HepG2 (cell line): ENCODE results near the gene FOXD3. TPM values are rescaled to one million over a fixed set of nuclear protein-coding genes. Genes with fewer than 3 reads are reported as not detected.

ENCODE experiments used
- ARID4A ChIP-seq: sonication (generic); formaldehyde crosslinking; IDR thresholded peaks from 2 replicates; pipeline ENCODE4 v1.5.0; 2020; ENCODE audit warnings: mild to moderate bottlenecking, missing genetic modification reagents, borderline replicate concordance
- ASH2L ChIP-seq: fragments of 300-600, 200-600 bp; sonication (generic); IDR thresholded peaks from 2 replicates; pipeline ENCODE4 v1.7.0; 2017; ENCODE audit warnings: low read depth, mild to moderate bottlenecking, moderate library complexity, mixed read lengths, low read length; ENCODE audit not compliant: insufficient read length
- CTCF ChIP-seq: sonication (generic); formaldehyde crosslinking; IDR thresholded peaks from 2 replicates; pipeline ENCODE4 v1.5.0; 2020; ENCODE audit warnings: mild to moderate bottlenecking, missing genetic modification reagents, moderate library complexity
- HHEX ChIP-seq: IDR thresholded peaks from 2 replicates; pipeline ENCODE4 v1.6.1; 2016; ENCODE audit warnings: control low read depth
- LRRFIP1 ChIP-seq: sonication (generic); formaldehyde crosslinking; conservative IDR thresholded peaks from 2 replicates; pipeline ENCODE4 v1.4.0; 2020; ENCODE audit warnings: missing genetic modification reagents
- MEF2D ChIP-seq: sonication (generic); formaldehyde crosslinking; IDR thresholded peaks from 2 replicates; pipeline ENCODE4 v1.5.1; 2020; ENCODE audit warnings: mild to moderate bottlenecking, missing genetic modification reagents
- MXI1 ChIP-seq: IDR thresholded peaks from 3 replicates; pipeline ENCODE4 v1.6.1; 2012; ENCODE audit warnings: low read depth, low read length, inconsistent platforms, borderline replicate concordance
- NFE2L1 ChIP-seq: sonication (generic); formaldehyde crosslinking; IDR thresholded peaks from 2 replicates; pipeline ENCODE4 v1.4.0; 2020; ENCODE audit warnings: missing genetic modification reagents, mild to moderate bottlenecking, borderline replicate concordance
- ONECUT2 ChIP-seq: sonication (generic); formaldehyde crosslinking; IDR thresholded peaks from 2 replicates; pipeline ENCODE4 v1.4.0; 2020; ENCODE audit warnings: missing genetic modification reagents
- PBX2 ChIP-seq: IDR thresholded peaks from 2 replicates; pipeline ENCODE4 v1.6.1; 2016; ENCODE audit warnings: control low read depth
- RFX5 ChIP-seq: IDR thresholded peaks from 2 replicates; pipeline ENCODE4 v1.6.1; 2011; ENCODE audit warnings: low read depth, low read length, improper control_type of control experiment
- THAP8 ChIP-seq: sonication (generic); formaldehyde crosslinking; IDR thresholded peaks from 2 replicates; pipeline ENCODE4 v1.5.1; 2020; ENCODE audit warnings: missing genetic modification reagents, mild to moderate bottlenecking, borderline replicate concordance
- TOE1 ChIP-seq: sonication (generic); formaldehyde crosslinking; IDR thresholded peaks from 2 replicates; pipeline ENCODE4 v1.4.0; 2020; ENCODE audit warnings: mild to moderate bottlenecking, missing genetic modification reagents
- TOPORS ChIP-seq: sonication (generic); formaldehyde crosslinking; IDR thresholded peaks from 2 replicates; pipeline ENCODE4 v1.8.0; 2023; ENCODE audit warnings: mild to moderate bottlenecking, missing genetic modification reagents
- XRCC5 ChIP-seq: fragments of 200-400 bp; formaldehyde crosslinking; optimal IDR thresholded peaks from 2 replicates; pipeline ENCODE3; 2017; ENCODE audit warnings: mild to moderate bottlenecking, low read length
- ZIK1 ChIP-seq: sonication (generic); formaldehyde crosslinking; IDR thresholded peaks from 2 replicates; pipeline ENCODE4 v1.5.0; 2020; ENCODE audit warnings: mild to moderate bottlenecking, low read depth, missing genetic modification reagents, borderline replicate concordance
- ZKSCAN8 ChIP-seq: IDR thresholded peaks from 2 replicates; pipeline ENCODE4 v1.6.1; 2016; ENCODE audit warnings: borderline replicate concordance, missing genetic modification reagents, missing compliant biosample characterization
- ZNF329 ChIP-seq: sonication (generic); formaldehyde crosslinking; IDR thresholded peaks from 2 replicates; pipeline ENCODE4 v1.9.0; 2021; ENCODE audit warnings: low read depth, mild to moderate bottlenecking, missing genetic modification reagents
- ZNF607 ChIP-seq: sonication (generic); formaldehyde crosslinking; IDR thresholded peaks from 2 replicates; pipeline ENCODE4 v1.5.1; 2020; ENCODE audit warnings: missing genetic modification reagents, mild to moderate bottlenecking, borderline replicate concordance
- ZNF720 ChIP-seq: sonication (generic); formaldehyde crosslinking; IDR thresholded peaks from 2 replicates; pipeline ENCODE4 v1.4.0; 2020; ENCODE audit warnings: missing genetic modification reagents
- polyA plus RNA-seq, 8 experiments: library from polyadenylated mRNA; depleted of rRNA in 3 of 8; stranded (reverse) in 7 of 8; unstranded in 1 of 8; fragments of >200 nt; fragmentation: Illumina TruSeq in 4 of 8; extraction: Trizol in 4 of 8; gene quantifications; 2 replicates each; pipeline versions ENCODE4 v1.2.1 to v1.2.3, GENCODE V29; 2011 to 2016; ENCODE audit warnings: low read depth in 4 of 8, missing spikeins in 1 of 8, mixed read lengths in 1 of 8; ENCODE audit not compliant: insufficient read depth in 1 of 8
- total RNA-seq, 5 experiments: library from RNA; depleted of rRNA; stranded (reverse); fragments of >200 nt; fragmentation: Illumina TruSeq; extraction: Trizol; gene quantifications; 2 replicates each; pipeline ENCODE4 v1.2.3, GENCODE V29; 2016; ENCODE audit warnings: low read depth in 1 of 5

Gene FOXD3
- total and polyA plus RNA-seq, 2 of the 13 experiments (the other 11 are each of a cell fraction or from before 2014, with no cell fraction given): not detected

- TF ChIP-seq RFX5 (no peak), TOE1 (CRISPR knock-in tag) (no peak), ONECUT2 (no peak), ZNF720 (CRISPR knock-in tag) (no peak), ASH2L (no peak), ZNF329 (no peak), MEF2D (CRISPR knock-in tag) (no peak), LRRFIP1 (CRISPR knock-in tag) (no peak), THAP8 (CRISPR knock-in tag) (no peak), ZNF607 (CRISPR knock-in tag) (no peak), NFE2L1 (CRISPR knock-in tag) (no peak), ZIK1 (no peak), TOPORS (CRISPR knock-in tag) (no peak), PBX2 (CRISPR knock-in tag) (no peak), HHEX (no peak), MXI1 (0 out of 3 replicates have a peak, but pooled peaks have one; percentile 20), ZKSCAN8 (no peak), XRCC5 (peak; percentile 81), ARID4A (peak; percentile 15; the same call in 1 of the 2 replicates), CTCF (CRISPR knock-in tag) (peak; percentile 88)
Observed at GRCh38 chr1:63327417-63328054, 5.2 kb downstream of the FOXD3 start (continued).
